Measurements from ENCODE around the gene RGS11. TPM values are rescaled to one million over a fixed set of nuclear protein-coding genes. Genes with fewer than 3 reads are reported as not detected.
"Not testable (repeated sequence)": the region's sequence is repeated elsewhere in the genome, so short reads cannot be mapped to it uniquely, and the experiment has no call there.

Gene RGS11
- total RNA-seq, 3 donors from 2014 or later (not counting 1 experiment from before 2014, with no cell fraction given) = 0.25 TPM; not detected in 2

DNA sequence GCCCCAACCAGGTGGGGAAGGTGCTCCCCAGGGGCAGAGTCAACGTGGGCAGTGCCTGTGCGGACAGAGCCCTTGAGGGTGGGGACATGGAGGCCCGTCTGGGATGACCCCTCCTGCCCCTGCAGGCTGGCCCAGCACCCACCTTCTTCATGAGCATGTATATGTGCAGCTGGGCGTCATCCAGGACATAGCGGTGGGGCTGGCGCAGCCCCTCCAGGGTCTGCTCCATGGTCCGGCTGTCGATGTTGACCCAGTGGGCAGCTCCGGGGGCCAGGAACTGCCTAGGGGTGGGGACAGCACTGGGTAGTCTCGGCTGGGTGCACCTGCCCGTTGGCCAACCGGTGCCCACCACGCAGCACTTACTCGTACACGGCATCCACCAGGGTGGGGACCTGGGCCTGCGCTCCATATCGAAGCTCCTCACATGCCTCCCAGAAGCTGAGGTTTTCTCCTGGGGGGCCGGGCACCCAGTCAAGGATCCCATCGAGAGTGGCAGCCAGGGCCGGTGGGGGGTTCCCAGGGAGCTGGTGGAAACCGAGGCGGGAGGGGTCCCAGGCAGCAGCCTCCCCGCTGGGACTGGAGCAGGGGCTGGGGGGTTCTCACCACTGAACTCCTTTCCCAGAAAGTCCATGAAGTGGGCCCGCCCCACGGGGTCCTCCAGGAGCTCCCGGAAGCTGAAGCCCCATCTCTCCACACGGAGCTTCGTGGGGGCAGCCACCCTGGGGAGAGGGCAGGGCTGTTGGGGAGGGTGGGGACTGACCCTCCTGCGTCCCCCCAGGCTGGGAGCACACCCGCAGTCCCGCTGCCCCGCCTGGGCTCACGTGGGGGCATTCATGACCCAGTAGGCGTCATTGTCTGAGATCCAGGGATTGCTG, 5.1 kb downstream of the RGS11 start:
- no peak overlapping the region for H3K27ac Mint-ChIP-seq

GRCh38 chr16:269061-269796, 6.5 kb downstream of the RGS11 start:
- 92% methylated on average over 24 of the region's 24 CpGs for WGBS (ENCODE audit: insufficient coverage)
- H3K9me3 ChIP-seq (ENCODE audit: control insufficient read depth, insufficient read depth, low read length) = no peaks in the 10 kb centered on the region
- H3K27ac Mint-ChIP-seq = no peak overlapping the region
- ATAC-seq (no peak), DNase-seq (no peak)
- H3K4me3 ChIP-seq (ENCODE audit: low read length) = no peak overlapping the region
- H3K36me3 ChIP-seq (ENCODE audit: control insufficient read depth, insufficient read depth, low read length) = peaks cover 3% of the 10 kb centered on the region
- H3K4me1 Mint-ChIP-seq = peaks cover 0 to 16% of the 10 kb centered on the region in 2 donors
- no peaks in the 10 kb centered on the region for H3K9me3 Mint-ChIP-seq
- H3K36me3 Mint-ChIP-seq = no peaks in the 10 kb centered on the region
- no peak overlapping the region for H3K4me3 Mint-ChIP-seq
- peaks cover under 1% of the 10 kb centered on the region for H3K27me3 ChIP-seq (ENCODE audit: control insufficient read depth, insufficient read depth, low read length)
- intact Hi-C loops (cut with micrococcal nuclease) = no loop called here
- H3K4me1 ChIP-seq (ENCODE audit: control insufficient read depth, insufficient read depth, low read length) = no peaks in the 10 kb centered on the region
- TF ChIP-seq CTCF (IDR thresholded peaks at IDR 0.05) = no peak
- H3K27me3 Mint-ChIP-seq (ENCODE audit: low read depth in 2 of 2) = no peaks in the 10 kb centered on the region
- no peak overlapping the region for H3K27ac ChIP-seq (ENCODE audit: low read length)

More for the DNA sequence above, 5.1 kb downstream of the RGS11 start:
- 92% methylated on average over 34 of the region's 34 CpGs for WGBS (ENCODE audit: insufficient coverage)
- no peaks in the 10 kb centered on the region for H3K36me3 ChIP-seq (ENCODE audit: control insufficient read depth, insufficient read depth, low read length)
- no peak overlapping the region for H3K27ac ChIP-seq (ENCODE audit: low read length)
- no peaks in the 10 kb centered on the region for H3K36me3 Mint-ChIP-seq
- peaks cover 7% of the 10 kb centered on the region for H3K27me3 ChIP-seq (ENCODE audit: control insufficient read depth, insufficient read depth, low read length)
- peaks cover 7% of the 10 kb centered on the region for H3K4me1 ChIP-seq (ENCODE audit: control insufficient read depth, insufficient read depth, low read length)
- no peaks in the 10 kb centered on the region for H3K9me3 ChIP-seq (ENCODE audit: control insufficient read depth, insufficient read depth, low read length)
- no peaks in the 10 kb centered on the region for H3K9me3 Mint-ChIP-seq
- peaks cover 0 to 4% of the 10 kb centered on the region in 2 donors for H3K27me3 Mint-ChIP-seq (ENCODE audit: low read depth in 2 of 2)
- TF ChIP-seq CTCF (IDR thresholded peaks at IDR 0.05) = no peak
- no peak overlapping the region for H3K4me3 Mint-ChIP-seq
- H3K4me1 Mint-ChIP-seq = peaks cover 0 to 21% of the 10 kb centered on the region in 2 donors
- no peak for DNase-seq
- H3K4me3 ChIP-seq (ENCODE audit: low read length) = no peak overlapping the region
- intact Hi-C loops (cut with micrococcal nuclease) = no loop called here
- ATAC-seq = no peak

GRCh38 chr16:268141-269053, 7.3 kb downstream of the RGS11 start:
- no peak for ATAC-seq
- Histone ChIP-seq H3K4me3 (ENCODE audit: low read length) (no peak overlapping the region), H3K4me1 (ENCODE audit: control insufficient read depth, insufficient read depth, low read length) (no peaks in the 10 kb centered on the region), H3K27ac (ENCODE audit: low read length) (no peak overlapping the region), H3K9me3 (ENCODE audit: control insufficient read depth, insufficient read depth, low read length) (no peaks in the 10 kb centered on the region), H3K36me3 (ENCODE audit: control insufficient read depth, insufficient read depth, low read length) (peaks cover 6% of the 10 kb centered on the region), H3K27me3 (ENCODE audit: control insufficient read depth, insufficient read depth, low read length) (no peaks in the 10 kb centered on the region)
- Mint-ChIP-seq H3K9me3 (no peaks in the 10 kb centered on the region), H3K4me3 (no peak overlapping the region), H3K27me3 (ENCODE audit: low read depth in 2 of 2) (no peaks in the 10 kb centered on the region), H3K4me1 (peaks cover 0 to 16% of the 10 kb centered on the region in 2 donors), H3K36me3 (no peaks in the 10 kb centered on the region), H3K27ac (no peak overlapping the region)
- WGBS (ENCODE audit: insufficient coverage) = 87% methylated on average over 40 of the region's 40 CpGs
- no peak for TF ChIP-seq CTCF (IDR thresholded peaks at IDR 0.05)
- DNase-seq = no peak
- intact Hi-C loops (cut with micrococcal nuclease) = no loop called here

DNA sequence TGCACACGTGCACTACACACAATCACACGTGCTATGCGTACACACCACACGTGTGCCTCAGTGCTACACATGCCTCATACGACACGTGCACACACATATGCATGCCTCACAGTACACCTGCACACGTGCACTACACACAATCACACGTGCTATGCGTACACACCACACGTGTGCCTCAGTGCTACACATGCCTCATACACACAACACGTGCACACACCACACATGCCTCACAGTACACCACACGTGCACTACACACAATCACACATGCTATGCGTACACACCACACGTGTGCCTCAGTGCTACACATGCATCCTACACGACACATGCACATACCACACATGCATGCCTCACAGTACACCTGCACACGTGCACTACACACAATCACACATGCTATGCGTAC, 8.2 kb downstream of the RGS11 start:
- H3K9me3 ChIP-seq (ENCODE audit: control insufficient read depth, insufficient read depth, low read length); H3K4me1 ChIP-seq (ENCODE audit: control insufficient read depth, insufficient read depth, low read length); H3K9me3 Mint-ChIP-seq; H3K4me3 ChIP-seq (ENCODE audit: low read length); H3K27me3 ChIP-seq (ENCODE audit: control insufficient read depth, insufficient read depth, low read length); intact Hi-C loops (cut with micrococcal nuclease); H3K36me3 Mint-ChIP-seq; H3K4me3 Mint-ChIP-seq; ATAC-seq; H3K27ac ChIP-seq (ENCODE audit: low read length); DNase-seq; H3K27ac Mint-ChIP-seq; H3K36me3 ChIP-seq (ENCODE audit: control insufficient read depth, insufficient read depth, low read length); H3K27me3 Mint-ChIP-seq (ENCODE audit: low read depth in 2 of 2): not testable (repeated sequence)
- WGBS (ENCODE audit: insufficient coverage) = 91% methylated on average over 17 of the region's 17 CpGs
- H3K4me1 Mint-ChIP-seq = peaks cover 0 to 16% of the 10 kb centered on the region in 2 donors
